Stimulated activated CD4-positive, alpha-beta T cell treated with anti-CD3 and anti-CD28 coated beads, Interleukin-15, amount 100 ng/mL, for 24 hours (primary cell): ENCODE results near the gene UBQLN4.

Experiments used
- DNase-seq: peaks from one replicate; pipeline ENCODE4 v3.0.0-alpha.2; 2020

Gene UBQLN4

GRCh38 chr1:156009404-156009803, 44.2 kb downstream of the UBQLN4 start:
- no peak for DNase-seq

- no peak for DNase-seq
Observed at GRCh38 chr1:156006666-156007376, 46.8 kb downstream of the UBQLN4 start.

GRCh38 chr1:156004843-156005584, 48.6 kb downstream of the UBQLN4 start:
- DNase-seq: peak; percentile 28

GRCh38 chr1:156003923-156004188, 49.7 kb downstream of the UBQLN4 start:
- DNase-seq: no peak

- no peak for DNase-seq
Observed at GRCh38 chr1:156002188-156002911, 51.2 kb downstream of the UBQLN4 start.

- no peak for DNase-seq
Observed at GRCh38 chr1:156001662-156002171, 51.9 kb downstream of the UBQLN4 start.

- no peak for DNase-seq
Observed at GRCh38 chr1:156001021-156001661, 52.5 kb downstream of the UBQLN4 start.

- no peak for DNase-seq
Observed at GRCh38 chr1:155999964-156000363, 53.6 kb downstream of the UBQLN4 start.

- no peak for DNase-seq
Observed at GRCh38 chr1:155996166-155996565, 57.4 kb downstream of the UBQLN4 start.

GRCh38 chr1:155993595-155993994, 60.0 kb downstream of the UBQLN4 start:
- DNase-seq: no peak

- DNase-seq: no peak
Observed at GRCh38 chr1:155990005-155990739, 63.4 kb downstream of the UBQLN4 start.

GRCh38 chr1:155989242-155990004, 64.2 kb downstream of the UBQLN4 start:
- peak; percentile 79 for DNase-seq
